Omental fat pad (tissue), 4 donors: Measurements from ENCODE around the gene TSPOAP1. TPM values are rescaled to one million over a fixed set of nuclear protein-coding genes. Genes with fewer than 3 reads are reported as not detected.

Experiments used
- ATAC-seq: fragments of 150-250 bp; one replicate; pipeline ENCODE4 v1.9.1; 2016; ENCODE audit warnings: mild to moderate bottlenecking, moderate library complexity; ENCODE audit not compliant: low FRiP score
- DNase-seq: peaks from one replicate; pipeline ENCODE4 v3.0.0-alpha.2; 2019; ENCODE audit warnings: low spot score
- total RNA-seq, 4 donors: library from RNA; depleted of rRNA; stranded (reverse); fragments of >200 nt; gene quantifications; one replicate each; pipeline ENCODE4 v1.1.0, GENCODE V29; 2016
- TF ChIP-seq, protein P1 (sequence below), 3 donors: fragments of 450-650 bp; IDR thresholded peaks; one replicate each; pipeline ENCODE4 v1.5.1; 2016 to 2017; ENCODE audit warnings: antibody characterized with exemption in 3 of 3, mild to moderate bottlenecking in 3 of 3, moderate library complexity in 2 of 3

Gene TSPOAP1
- total RNA-seq, 4 donors from 2014 or later, result 1.9 to 13.6 (median 5.4) TPM

DNA sequence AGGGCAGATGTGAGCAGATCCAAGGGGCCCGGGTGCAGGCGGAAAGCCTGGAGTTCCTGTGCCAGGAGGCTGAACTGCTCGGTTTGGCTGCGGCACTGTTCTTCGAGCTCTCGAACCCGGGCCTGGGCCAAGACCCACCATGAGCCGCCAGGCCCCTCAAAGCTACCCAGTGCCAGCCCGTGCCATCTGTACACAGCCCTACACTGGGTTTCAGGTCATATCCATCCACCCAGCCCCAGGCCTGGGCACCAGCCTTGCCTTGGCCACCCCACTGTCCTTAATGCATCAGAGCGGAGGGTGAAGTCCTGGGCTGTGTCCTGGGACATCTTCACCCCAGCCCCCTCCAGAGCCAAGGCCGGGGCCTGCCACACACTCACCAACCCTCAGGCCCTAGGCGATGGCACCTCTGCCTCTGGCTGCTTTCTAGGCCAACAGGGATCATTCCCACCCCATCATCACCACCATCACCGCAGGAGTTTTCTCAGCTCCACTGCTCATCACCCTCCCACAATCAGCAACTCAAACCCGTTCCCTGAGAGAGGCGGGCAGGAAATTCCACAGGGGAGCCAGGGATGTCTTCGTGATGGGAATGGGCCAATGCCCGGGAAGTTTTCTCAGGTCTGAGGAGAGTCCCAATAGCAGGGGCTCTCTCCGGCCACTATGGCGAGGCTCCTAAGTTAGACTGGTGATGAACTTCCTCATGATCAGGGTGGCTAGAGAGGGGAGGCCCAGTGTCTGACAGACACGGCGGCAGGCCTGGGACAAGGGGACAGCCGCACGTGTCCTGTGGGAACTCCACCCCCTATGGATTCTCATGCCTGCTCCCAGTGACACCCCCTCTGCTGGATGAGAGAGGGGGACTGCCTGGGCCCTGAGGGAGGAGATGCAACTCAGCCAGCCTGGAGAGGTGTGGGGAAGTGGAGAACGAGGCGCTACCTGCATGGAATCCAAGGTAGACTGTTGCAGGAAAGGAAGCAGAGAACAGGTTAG, 9.1 kb downstream of the TSPOAP1 start:
- ATAC-seq (no peak), DNase-seq (no peak)
- TF ChIP-seq, protein P1, sequence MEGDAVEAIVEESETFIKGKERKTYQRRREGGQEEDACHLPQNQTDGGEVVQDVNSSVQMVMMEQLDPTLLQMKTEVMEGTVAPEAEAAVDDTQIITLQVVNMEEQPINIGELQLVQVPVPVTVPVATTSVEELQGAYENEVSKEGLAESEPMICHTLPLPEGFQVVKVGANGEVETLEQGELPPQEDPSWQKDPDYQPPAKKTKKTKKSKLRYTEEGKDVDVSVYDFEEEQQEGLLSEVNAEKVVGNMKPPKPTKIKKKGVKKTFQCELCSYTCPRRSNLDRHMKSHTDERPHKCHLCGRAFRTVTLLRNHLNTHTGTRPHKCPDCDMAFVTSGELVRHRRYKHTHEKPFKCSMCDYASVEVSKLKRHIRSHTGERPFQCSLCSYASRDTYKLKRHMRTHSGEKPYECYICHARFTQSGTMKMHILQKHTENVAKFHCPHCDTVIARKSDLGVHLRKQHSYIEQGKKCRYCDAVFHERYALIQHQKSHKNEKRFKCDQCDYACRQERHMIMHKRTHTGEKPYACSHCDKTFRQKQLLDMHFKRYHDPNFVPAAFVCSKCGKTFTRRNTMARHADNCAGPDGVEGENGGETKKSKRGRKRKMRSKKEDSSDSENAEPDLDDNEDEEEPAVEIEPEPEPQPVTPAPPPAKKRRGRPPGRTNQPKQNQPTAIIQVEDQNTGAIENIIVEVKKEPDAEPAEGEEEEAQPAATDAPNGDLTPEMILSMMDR (IDR thresholded peaks at IDR 0.05), result no peak

DNA sequence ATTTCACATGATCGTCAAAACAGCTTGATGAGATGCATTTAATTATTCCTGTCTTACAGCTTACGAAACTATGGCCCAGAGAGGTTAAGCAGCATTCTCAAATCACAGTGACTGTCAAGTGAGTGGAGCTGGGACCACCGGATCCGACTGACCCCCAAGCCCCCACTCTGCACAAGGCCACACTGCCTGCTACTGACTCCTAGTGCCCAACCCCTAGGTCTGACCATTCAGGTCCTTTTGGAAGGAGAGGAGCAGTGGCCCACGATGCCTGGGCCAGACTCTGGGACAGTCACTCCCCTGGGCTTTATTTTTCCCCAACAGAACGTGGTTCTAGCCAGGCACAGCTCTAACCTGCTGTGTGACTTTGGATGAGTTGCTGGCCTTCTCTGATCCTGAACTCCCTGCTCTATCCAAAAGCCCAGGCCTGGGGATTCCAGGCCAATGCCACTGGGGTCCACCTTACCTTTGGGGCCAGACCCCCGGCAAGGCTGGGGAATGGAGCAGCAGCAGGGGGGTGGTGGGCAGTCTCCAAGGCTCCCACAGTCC, 9.9 kb downstream of the TSPOAP1 start:
- ATAC-seq, result no peak
- TF ChIP-seq, protein P1 (IDR thresholded peaks at IDR 0.05), result no peak
- DNase-seq, result no peak

- no peak for DNase-seq
- TF ChIP-seq, protein P1 (IDR thresholded peaks at IDR 0.05), result no peak
Measured at GRCh38 chr17:58318065-58318481, 10.5 kb downstream of the TSPOAP1 start.

GRCh38 chr17:58317421-58318064, 11.1 kb downstream of the TSPOAP1 start:
- ATAC-seq (peak; percentile 25), DNase-seq (no peak)
- TF ChIP-seq, protein P1 (IDR thresholded peaks at IDR 0.05), result no peak

More at GRCh38 chr17:58318065-58318481, 10.5 kb downstream of the TSPOAP1 start:
- no peak for ATAC-seq

GRCh38 chr17:58316260-58316960, 12.2 kb downstream of the TSPOAP1 start:
- DNase-seq (peak; percentile 5), ATAC-seq (no peak)

GRCh38 chr17:58315750-58316149, 12.8 kb downstream of the TSPOAP1 start:
- DNase-seq (peak; percentile 6), ATAC-seq (no peak)
- TF ChIP-seq, protein P1 (IDR thresholded peaks at IDR 0.05), result no peak

More at GRCh38 chr17:58316260-58316960, 12.2 kb downstream of the TSPOAP1 start:
- TF ChIP-seq, protein P1 (IDR thresholded peaks at IDR 0.05), result no peak
